SU-DHL-6 (cell line): ENCODE measurements around the gene B4GALT5.

ENCODE experiments used
- CTCF ChIP-seq: fragments of 200-600 bp; sonication (generic); IDR thresholded peaks from one replicate; pipeline ENCODE4 v1.5.1; 2017; ENCODE audit warnings: antibody characterized with exemption, mild to moderate bottlenecking, low read length, moderate library complexity; ENCODE audit not compliant: insufficient read depth, poor library complexity, severe bottlenecking
- EZH2phosphoT487 ChIP-seq: fragments of 200-600 bp; sonication (generic), shearing (Covaris generic); conservative IDR thresholded peaks from 2 replicates; pipeline ENCODE4 v1.6.1; 2018; ENCODE audit warnings: mild to moderate bottlenecking, antibody characterized with exemption, low read length, moderate library complexity, mixed read lengths

GRCh38 chr20:49647550-49647949, 66.1 kb downstream of the B4GALT5 start:
- TF ChIP-seq CTCF (no peak), EZH2phosphoT487 (no peak)
